GM12878 (cell line): ENCODE results near the gene MT3. TPM values are rescaled to one million over a fixed set of nuclear protein-coding genes. Genes with fewer than 3 reads are reported as not detected.

Experiments used
- ATF7 ChIP-seq: fragments of 450-650 bp; IDR thresholded peaks from 2 replicates; pipeline ENCODE4 v1.6.1; 2016; ENCODE audit warnings: low read depth, mild to moderate bottlenecking
- CREB1 ChIP-seq: IDR thresholded peaks from 2 replicates; pipeline ENCODE4 v1.6.1; 2012; ENCODE audit warnings: low read depth, mild to moderate bottlenecking, inconsistent platforms
- CTCF ChIP-seq, 3 experiments: IDR thresholded peaks in 2 of 3; conservative IDR thresholded peaks in 1 of 3; 2 replicates each; pipeline ENCODE4 v1.5.1; 2011; ENCODE audit warnings: low read depth in 3 of 3, low read length in 3 of 3, mild to moderate bottlenecking in 3 of 3, control low read depth in 2 of 3, moderate library complexity in 2 of 3, inconsistent platforms in 1 of 3, mixed read lengths in 1 of 3; ENCODE audit not compliant: control insufficient read depth in 2 of 3, insufficient read depth in 1 of 3; ENCODE audit errors: extremely low read depth in 1 of 3
- ETV6 ChIP-seq, 2 experiments: fragments of 450-650 bp in 1 of 2; IDR thresholded peaks in 1 of 2; conservative IDR thresholded peaks in 1 of 2; 2 replicates each; pipeline ENCODE4 v1.6.1; 2014; ENCODE audit warnings: antibody characterized with exemption in 1 of 2, borderline replicate concordance in 1 of 2, low read depth in 1 of 2, mild to moderate bottlenecking in 1 of 2, moderate library complexity in 1 of 2
- IKZF1 ChIP-seq: fragments of 450-650 bp; conservative IDR thresholded peaks from 2 replicates; pipeline ENCODE4 v1.6.1; 2017; ENCODE audit warnings: antibody characterized with exemption, mild to moderate bottlenecking
- KAT2A ChIP-seq: conservative IDR thresholded peaks from 2 replicates; pipeline ENCODE4 v1.6.1; 2011; ENCODE audit warnings: low read depth, low read length; ENCODE audit not compliant: control insufficient read depth
- MEF2A ChIP-seq: IDR thresholded peaks from 2 replicates; pipeline ENCODE4 v1.6.1; 2011; ENCODE audit warnings: low read depth, mild to moderate bottlenecking, low read length, moderate library complexity; ENCODE audit not compliant: insufficient read depth
- MEF2B ChIP-seq: fragments of 450-650 bp; IDR thresholded peaks from 2 replicates; pipeline ENCODE4 v1.6.1; 2018; ENCODE audit warnings: mild to moderate bottlenecking, moderate library complexity; ENCODE audit not compliant: partially characterized antibody, poor library complexity, severe bottlenecking
- NFXL1 ChIP-seq: fragments of 450-650 bp; IDR thresholded peaks from 2 replicates; pipeline ENCODE4 v1.6.1; 2017; ENCODE audit warnings: antibody characterized with exemption, mild to moderate bottlenecking, borderline replicate concordance
- NR2C1 ChIP-seq: fragments of 450-650 bp; IDR thresholded peaks from 2 replicates; pipeline ENCODE4 v1.6.1; 2017; ENCODE audit warnings: antibody characterized with exemption, mild to moderate bottlenecking, moderate library complexity
- NR2C2 ChIP-seq: IDR thresholded peaks from 2 replicates; pipeline ENCODE4 v1.6.1; 2011; ENCODE audit warnings: borderline replicate concordance, low read depth; ENCODE audit not compliant: control insufficient read depth, insufficient read length
- RAD21 ChIP-seq: IDR thresholded peaks from 2 replicates; pipeline ENCODE4 v1.6.1; 2011; ENCODE audit warnings: mild to moderate bottlenecking, low read depth, low read length, moderate library complexity; ENCODE audit not compliant: insufficient read depth
- RUNX3 ChIP-seq: IDR thresholded peaks from 2 replicates; pipeline ENCODE4 v1.6.1; 2012; ENCODE audit warnings: low read length, inconsistent platforms
- SMARCA5 ChIP-seq: fragments of 450-650 bp; IDR thresholded peaks from 2 replicates; pipeline ENCODE4 v1.6.1; 2017; ENCODE audit warnings: mild to moderate bottlenecking
- SUZ12 ChIP-seq: fragments of 200-600 bp; sonication (generic); IDR thresholded peaks from one replicate; pipeline ENCODE4 v1.6.1; 2018; ENCODE audit warnings: antibody characterized with exemption, mild to moderate bottlenecking; ENCODE audit not compliant: unreplicated experiment
- TCF3 ChIP-seq: IDR thresholded peaks from 2 replicates; pipeline ENCODE4 v1.6.1; 2012; ENCODE audit warnings: low read depth, mild to moderate bottlenecking, low read length, borderline replicate concordance; ENCODE audit not compliant: insufficient read depth
- WRNIP1 ChIP-seq: IDR thresholded peaks from 2 replicates; pipeline ENCODE4 v1.6.1; 2011; ENCODE audit warnings: low read depth, low read length, improper control_type of control experiment, borderline replicate concordance
- YBX1 ChIP-seq: fragments of 450-650 bp; IDR thresholded peaks from 2 replicates; pipeline ENCODE4 v1.6.1; 2016; ENCODE audit warnings: antibody characterized with exemption
- ZNF687 ChIP-seq: fragments of 450-650 bp; IDR thresholded peaks from 2 replicates; pipeline ENCODE4 v1.6.1; 2017; ENCODE audit warnings: mild to moderate bottlenecking, moderate library complexity
- polyA plus RNA-seq, 11 experiments: library from polyadenylated mRNA; depleted of rRNA in 4 of 11; unstranded in 6 of 11; stranded (reverse) in 5 of 11; fragments of >200 nt; fragmentation: Nextera tagmentation in 4 of 11; fragmentation: Illumina TruSeq in 1 of 11; extraction: Ambion mirVana in 4 of 11; extraction: Trizol in 1 of 11; gene quantifications; 1 replicate in 1 of 11; 2 replicates in 10 of 11; pipeline versions ENCODE4 v1.2.1 to v1.2.3, GENCODE V29; 2011 to 2016; ENCODE audit warnings: inconsistent platforms in 2 of 11, missing spikeins in 2 of 11, low read depth in 1 of 11
- total RNA-seq, 4 experiments: library from RNA; depleted of rRNA in 3 of 4; stranded (reverse); fragments of >200 nt in 3 of 4; fragmentation: Illumina TruSeq in 1 of 4; extraction: Trizol in 1 of 4; gene quantifications; 2 replicates each; pipeline versions ENCODE4 v1.2.1 to v1.2.3, GENCODE V29; 2013 to 2021

MT3 gene
- total and polyA plus RNA-seq, 10 of the 15 experiments (the other 5 are each of a cell fraction or from before 2014, with no cell fraction given) = 0.41 TPM; not detected in 9

GRCh38 chr16:56625140-56625942 is 36.0 kb downstream of the MT3 start, which contains the start of gene MT1E (continued):
- TF ChIP-seq YBX1 (no peak), NR2C1 (no peak), KAT2A (no peak), NFXL1 (no peak), NR2C2 (no peak), SUZ12 (no peak), IKZF1 (peak; percentile 58; the same call in 1 of the 2 replicates), MEF2B (no peak), RAD21 (no peak), CTCF (IDR thresholded peaks at IDR 0.05 in 2 of 3, conservative IDR thresholded peaks at IDR 0.05 in 1 of 3; ENCODE audit: control insufficient read depth in 2 of 3, extremely low read depth in 1 of 3, insufficient read depth in 1 of 3, low read depth in 3 of 3, low read length in 3 of 3) (no peak), CREB1 (no peak), MEF2A (0 out of 2 replicates have a peak, but pooled peaks have one; percentile 8), ETV6 (conservative IDR thresholded peaks at IDR 0.05 in 1 of 2, IDR thresholded peaks at IDR 0.05 in 1 of 2; ENCODE audit: borderline replicate concordance in 1 of 2, low read depth in 1 of 2) (no peak), ZNF687 (0 out of 2 replicates have a peak, but pooled peaks have one; percentile 21), WRNIP1 (no peak), ATF7 (no peak), TCF3 (no peak), RUNX3 (no peak), SMARCA5 (peak; percentile 86)
